Smooth muscle cell (in vitro differentiated cells): ENCODE measurements around the gene NLGN1. TPM values are rescaled to one million over a fixed set of nuclear protein-coding genes. Genes with fewer than 3 reads are reported as not detected.

Experiments
- DNase-seq: peaks from one replicate; lab custom pipeline; 2025; ENCODE audit not compliant: unreplicated experiment; lab: John Stamatoyannopoulos, UW
- H2AFZ ChIP-seq: fragments of 200-600 bp; sonication (generic); 2 replicates; pipeline ENCODE4 v1.6.0; 2016; ENCODE audit warnings: antibody characterized with exemption, low read depth, mild to moderate bottlenecking
- H3F3A ChIP-seq: fragments of 200-600 bp; sonication (generic); 2 replicates; pipeline ENCODE4 v1.6.0; 2017; ENCODE audit warnings: antibody characterized with exemption, low read depth
- H3K27ac ChIP-seq: fragments of 200-600 bp; sonication (generic); 2 replicates; pipeline ENCODE4 v1.5.1; 2016; ENCODE audit warnings: low read depth, mild to moderate bottlenecking
- H3K27me3 ChIP-seq: fragments of 200-600 bp; sonication (generic); 2 replicates; pipeline ENCODE4 v1.6.1; 2016; ENCODE audit warnings: low read depth, mild to moderate bottlenecking
- H3K36me3 ChIP-seq: fragments of 200-600 bp; sonication (generic); 2 replicates; pipeline ENCODE4 v1.5.1; 2016; ENCODE audit warnings: low read depth
- H3K4me1 ChIP-seq: fragments of 200-600 bp; sonication (generic); 2 replicates; pipeline ENCODE4 v1.5.1; 2016; ENCODE audit warnings: low read depth
- H3K4me2 ChIP-seq: fragments of 200-600 bp; sonication (generic); 2 replicates; pipeline ENCODE4 v1.6.0; 2016; ENCODE audit warnings: mild to moderate bottlenecking
- H3K4me3 ChIP-seq: fragments of 200-600 bp; sonication (generic); 2 replicates; pipeline ENCODE4 v1.5.1; 2016; ENCODE audit warnings: mild to moderate bottlenecking
- H3K79me2 ChIP-seq: fragments of 200-600 bp; sonication (generic); 2 replicates; pipeline ENCODE4 v1.6.0; 2016; ENCODE audit warnings: low read depth, mild to moderate bottlenecking
- H3K9ac ChIP-seq: fragments of 200-600 bp; sonication (generic); 2 replicates; pipeline ENCODE4 v1.6.0; 2016; ENCODE audit warnings: low read depth
- H3K9me3 ChIP-seq: fragments of 200-600 bp; sonication (generic); replicated peaks from 2 replicates; pipeline ENCODE4 v1.5.1; 2016; ENCODE audit warnings: low read depth
- H4K20me1 ChIP-seq: fragments of 200-600 bp; sonication (generic); 2 replicates; pipeline ENCODE4 v1.6.0; 2016; ENCODE audit warnings: low read depth
- WGBS: methylation state at CpG from one replicate; pipeline ENCODE4 v1.1.7; 2016; ENCODE audit warnings: low lambda C conversion rate; 5-methylcytosine and 5-hydroxymethylcytosine counted together
- polyA plus RNA-seq: library from polyadenylated mRNA; unstranded; fragments of >200 nt; fragmentation: Nextera tagmentation; extraction: Ambion mirVana; gene quantifications from 2 replicates; pipeline ENCODE4 v1.2.1, GENCODE V29; 2016
- total RNA-seq: library from RNA; depleted of rRNA; stranded (reverse); fragments of >200 nt; gene quantifications from 2 replicates; pipeline ENCODE4 v1.2.3, GENCODE V29; 2014
- TF ChIP-seq, protein P1 (sequence below): fragments of 200-600 bp; sonication (generic); IDR thresholded peaks from 2 replicates; pipeline ENCODE4 v1.5.1; 2017; ENCODE audit warnings: borderline replicate concordance, mild to moderate bottlenecking, antibody characterized with exemption; ENCODE audit not compliant: insufficient read depth, poor library complexity, severe bottlenecking

Gene NLGN1
- total and polyA plus RNA-seq, 2 experiments from 2014 or later, result 0.04 TPM; not detected in 1

- Histone ChIP-seq H4K20me1 (no peaks in the 10 kb centered on the region), H3K27me3 (no peaks in the 10 kb centered on the region), H3K9me3 (no peaks in the 10 kb centered on the region), H3K9ac (no peak overlapping the region), H3K36me3 (no peaks in the 10 kb centered on the region), H3K4me1 (no peaks in the 10 kb centered on the region), H3F3A (no peaks in the 10 kb centered on the region), H3K4me2 (no peak overlapping the region), H3K4me3 (no peak overlapping the region), H3K79me2 (no peaks in the 10 kb centered on the region), H3K27ac (no peak overlapping the region), H2AFZ (no peak overlapping the region)
- TF ChIP-seq, protein P1, sequence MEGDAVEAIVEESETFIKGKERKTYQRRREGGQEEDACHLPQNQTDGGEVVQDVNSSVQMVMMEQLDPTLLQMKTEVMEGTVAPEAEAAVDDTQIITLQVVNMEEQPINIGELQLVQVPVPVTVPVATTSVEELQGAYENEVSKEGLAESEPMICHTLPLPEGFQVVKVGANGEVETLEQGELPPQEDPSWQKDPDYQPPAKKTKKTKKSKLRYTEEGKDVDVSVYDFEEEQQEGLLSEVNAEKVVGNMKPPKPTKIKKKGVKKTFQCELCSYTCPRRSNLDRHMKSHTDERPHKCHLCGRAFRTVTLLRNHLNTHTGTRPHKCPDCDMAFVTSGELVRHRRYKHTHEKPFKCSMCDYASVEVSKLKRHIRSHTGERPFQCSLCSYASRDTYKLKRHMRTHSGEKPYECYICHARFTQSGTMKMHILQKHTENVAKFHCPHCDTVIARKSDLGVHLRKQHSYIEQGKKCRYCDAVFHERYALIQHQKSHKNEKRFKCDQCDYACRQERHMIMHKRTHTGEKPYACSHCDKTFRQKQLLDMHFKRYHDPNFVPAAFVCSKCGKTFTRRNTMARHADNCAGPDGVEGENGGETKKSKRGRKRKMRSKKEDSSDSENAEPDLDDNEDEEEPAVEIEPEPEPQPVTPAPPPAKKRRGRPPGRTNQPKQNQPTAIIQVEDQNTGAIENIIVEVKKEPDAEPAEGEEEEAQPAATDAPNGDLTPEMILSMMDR, result no peak
- DNase-seq, result no peak
Observed at GRCh38 chr3:174193604-174194003, 796.1 kb downstream of the NLGN1 start.

DNA sequence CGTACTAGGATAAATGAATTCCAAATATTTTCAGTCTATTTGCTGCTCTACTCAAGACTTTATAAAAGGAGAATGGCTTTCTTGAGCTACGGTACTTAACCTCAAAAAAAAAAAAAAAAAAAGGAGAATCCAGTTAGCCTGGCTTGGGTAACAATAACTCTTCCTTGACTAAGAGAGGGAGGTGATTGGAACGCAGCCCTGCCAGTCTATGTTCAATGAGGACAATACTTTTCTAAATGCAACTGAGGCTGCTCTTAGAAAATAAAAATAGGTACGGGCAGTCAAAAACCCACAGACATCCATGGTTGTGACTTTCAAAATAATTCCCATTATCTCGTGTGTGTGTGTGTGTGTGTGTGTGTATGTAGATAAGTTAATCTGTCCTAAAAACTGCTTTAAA, 799.9 kb downstream of the NLGN1 start:
- Histone ChIP-seq H3K79me2 (no peaks in the 10 kb centered on the region), H3K36me3 (no peaks in the 10 kb centered on the region), H3K4me3 (no peak overlapping the region), H3K9ac (no peak overlapping the region), H2AFZ (no peak overlapping the region), H3K4me1 (no peaks in the 10 kb centered on the region), H3K9me3 (no peaks in the 10 kb centered on the region), H3K27ac (no peak overlapping the region), H4K20me1 (no peaks in the 10 kb centered on the region), H3K27me3 (no peaks in the 10 kb centered on the region), H3K4me2 (no peak overlapping the region), H3F3A (no peaks in the 10 kb centered on the region)
- no peak for DNase-seq
- 89% methylated on average over 5 of the region's 5 CpGs for WGBS
- TF ChIP-seq, protein P1, result no peak

- Histone ChIP-seq H3K27ac (no peak overlapping the region), H3K4me2 (no peak overlapping the region), H2AFZ (no peak overlapping the region), H3K79me2 (no peaks in the 10 kb centered on the region), H4K20me1 (no peaks in the 10 kb centered on the region), H3K9me3 (no peaks in the 10 kb centered on the region), H3K9ac (no peak overlapping the region), H3K4me1 (no peaks in the 10 kb centered on the region), H3F3A (no peaks in the 10 kb centered on the region), H3K4me3 (no peak overlapping the region), H3K27me3 (no peaks in the 10 kb centered on the region), H3K36me3 (no peaks in the 10 kb centered on the region)
- WGBS, result 77% methylated on average over 1 of the region's 1 CpG
- TF ChIP-seq, protein P1, result no peak
- no peak for DNase-seq
Observed at GRCh38 chr3:174198199-174198598, 800.7 kb downstream of the NLGN1 start.

- H2AFZ ChIP-seq, result no peak overlapping the region
Observed at GRCh38 chr3:174199696-174200095, 802.2 kb downstream of the NLGN1 start.

More at GRCh38 chr3:174199696-174200095, 802.2 kb downstream of the NLGN1 start:
- H3K36me3 ChIP-seq, result no peaks in the 10 kb centered on the region
- H3K9ac ChIP-seq, result no peak overlapping the region
- no peak for DNase-seq
- H3K9me3 ChIP-seq, result no peaks in the 10 kb centered on the region
- no peaks in the 10 kb centered on the region for H3F3A ChIP-seq
- no peaks in the 10 kb centered on the region for H4K20me1 ChIP-seq
- TF ChIP-seq, protein P1, result no peak
- H3K79me2 ChIP-seq, result no peaks in the 10 kb centered on the region
- no peak overlapping the region for H3K27ac ChIP-seq
- no peaks in the 10 kb centered on the region for H3K4me1 ChIP-seq
- H3K4me2 ChIP-seq, result no peak overlapping the region
- WGBS, result 95% methylated on average over 1 of the region's 1 CpG
- no peaks in the 10 kb centered on the region for H3K27me3 ChIP-seq
- no peak overlapping the region for H3K4me3 ChIP-seq
